Stimulated activated CD4-positive, alpha-beta T cell treated with anti-CD3 and anti-CD28 coated beads, Interleukin-1b, Interleukin-23, amount 100 ng/mL, for 4 hours (primary cell): ENCODE results near the gene KLF13.

Experiments used
- DNase-seq, 2 donors: peaks; one replicate each; pipeline ENCODE4 v3.0.0-alpha.2; 2020; ENCODE audit warnings: low read depth in 2 of 2

KLF13 gene

GRCh38 chr15:31332020-31332680, 5.5 kb downstream of the KLF13 start:
- DNase-seq, result no peak

GRCh38 chr15:31332681-31333071, 6.0 kb downstream of the KLF13 start:
- DNase-seq, result no peak

GRCh38 chr15:31333119-31333518, 6.5 kb downstream of the KLF13 start:
- DNase-seq, result no peak

- no peak for DNase-seq
Measured at GRCh38 chr15:31333820-31334219, 7.2 kb downstream of the KLF13 start.

GRCh38 chr15:31335989-31336592, 9.5 kb downstream of the KLF13 start:
- DNase-seq, result no peak

- no peak for DNase-seq
Measured at GRCh38 chr15:31336593-31337295, 10.1 kb downstream of the KLF13 start.

GRCh38 chr15:31337352-31338031, 10.9 kb downstream of the KLF13 start:
- DNase-seq, result no peak

- no peak for DNase-seq
Measured at GRCh38 chr15:31338318-31338878, 11.8 kb downstream of the KLF13 start.

GRCh38 chr15:31338879-31339557, 12.4 kb downstream of the KLF13 start:
- DNase-seq, result no peak

- DNase-seq, result no peak
Measured at GRCh38 chr15:31339558-31339895, 12.9 kb downstream of the KLF13 start.

GRCh38 chr15:31340047-31340446, 13.4 kb downstream of the KLF13 start:
- DNase-seq, result no peak

GRCh38 chr15:31340592-31340991, 14.0 kb downstream of the KLF13 start:
- no peak for DNase-seq

GRCh38 chr15:31341071-31341470, 14.4 kb downstream of the KLF13 start:
- no peak for DNase-seq

- DNase-seq, result no peak
Measured at GRCh38 chr15:31341496-31342195, 15.0 kb downstream of the KLF13 start.

GRCh38 chr15:31342381-31342780, 15.7 kb downstream of the KLF13 start:
- no peak for DNase-seq

GRCh38 chr15:31342781-31343626, 16.4 kb downstream of the KLF13 start:
- DNase-seq, result no peak

GRCh38 chr15:31343831-31344230, 17.2 kb downstream of the KLF13 start:
- DNase-seq, result no peak

GRCh38 chr15:31344266-31344665, 17.6 kb downstream of the KLF13 start:
- DNase-seq, result no peak

GRCh38 chr15:31344823-31345605, 18.4 kb downstream of the KLF13 start:
- DNase-seq, result no peak
